Activated CD8-positive, alpha-beta memory T cell treated with anti-CD3 and anti-CD28 coated beads, Interleukin-2, amount 50 U/mL, for 4 hours (primary cell): Measurements from ENCODE around the gene SLC25A30.
"Not testable (repeated sequence)": the region's sequence is repeated elsewhere in the genome, so short reads cannot be mapped to it uniquely, and the experiment has no call there.

Experiments
- DNase-seq: peaks from one replicate; pipeline ENCODE4 v3.0.0-alpha.2; 2020

SLC25A30 gene

GRCh38 chr13:45362939-45363338 lies 55.2 kb downstream of the SLC25A30 start:
- DNase-seq = no peak

GRCh38 chr13:45361596-45362206 lies 56.5 kb downstream of the SLC25A30 start:
- no peak for DNase-seq

- no peak for DNase-seq
Measured at GRCh38 chr13:45356966-45357672, 61.1 kb downstream of the SLC25A30 start.

GRCh38 chr13:45353895-45354294 lies 64.3 kb downstream of the SLC25A30 start:
- no peak for DNase-seq

GRCh38 chr13:45352031-45352430 lies 66.1 kb downstream of the SLC25A30 start:
- no peak for DNase-seq

- DNase-seq = no peak
Measured at GRCh38 chr13:45350152-45350551, 68.0 kb downstream of the SLC25A30 start.

- no peak for DNase-seq
Measured at GRCh38 chr13:45349438-45349837, 68.7 kb downstream of the SLC25A30 start.

- not testable (repeated sequence) for DNase-seq
Measured at GRCh38 chr13:45344064-45344463, 74.1 kb downstream of the SLC25A30 start.
